NCI-H1930 (cell line): ENCODE results near the gene ARFIP2.

ENCODE experiments used
- DNase-seq, 2 experiments: peaks; one replicate each; lab custom pipeline; 2025; lab: John Stamatoyannopoulos, UW

Gene ARFIP2

GRCh38 chr11:6481924-6482275 lies 769 bp upstream of the ARFIP2 start:
- DNase-seq, result no peak

- no peak for DNase-seq
These were observed 724 bp downstream of the ARFIP2 start for GRCh38 chr11:6480299-6480914.

- no peak for DNase-seq
These were observed 4.6 kb downstream of the ARFIP2 start for GRCh38 chr11:6476571-6476970.

- DNase-seq, result no peak
These were observed 5.2 kb downstream of the ARFIP2 start for GRCh38 chr11:6475936-6476335.

DNA sequence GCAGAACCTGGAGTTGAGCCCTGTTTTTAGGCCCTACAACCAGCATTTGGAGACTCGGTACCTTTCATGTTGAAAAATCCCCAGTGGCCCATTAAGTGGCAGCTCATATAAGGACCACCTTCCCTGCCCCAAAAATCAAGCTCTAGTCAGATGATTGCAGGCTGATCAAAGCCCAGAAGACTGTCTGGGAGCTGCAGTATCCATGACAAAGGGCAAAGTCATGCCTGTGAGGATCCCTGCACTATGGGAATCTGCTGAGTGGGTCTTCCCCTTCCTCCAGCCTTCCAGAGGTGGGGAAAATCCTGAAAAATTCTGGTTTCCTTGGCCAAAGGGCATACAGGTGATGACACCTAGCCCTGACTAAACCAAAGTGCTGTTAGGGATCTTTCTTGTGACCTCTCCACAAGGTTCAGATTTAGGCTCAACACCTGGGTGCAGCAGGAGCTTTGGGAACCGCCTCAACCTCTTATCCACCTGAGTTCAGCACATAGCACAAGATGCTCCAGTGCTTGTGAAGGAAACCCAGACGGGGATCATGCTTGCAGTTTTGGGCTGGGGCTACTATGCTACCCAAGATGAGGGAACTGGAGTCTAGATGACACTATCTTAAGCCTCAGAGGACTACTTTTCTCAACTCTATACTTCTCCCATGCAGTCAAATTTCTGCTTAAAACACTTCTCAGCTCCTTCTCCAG lies 6.2 kb downstream of the ARFIP2 start:
- DNase-seq, result no peak

DNA sequence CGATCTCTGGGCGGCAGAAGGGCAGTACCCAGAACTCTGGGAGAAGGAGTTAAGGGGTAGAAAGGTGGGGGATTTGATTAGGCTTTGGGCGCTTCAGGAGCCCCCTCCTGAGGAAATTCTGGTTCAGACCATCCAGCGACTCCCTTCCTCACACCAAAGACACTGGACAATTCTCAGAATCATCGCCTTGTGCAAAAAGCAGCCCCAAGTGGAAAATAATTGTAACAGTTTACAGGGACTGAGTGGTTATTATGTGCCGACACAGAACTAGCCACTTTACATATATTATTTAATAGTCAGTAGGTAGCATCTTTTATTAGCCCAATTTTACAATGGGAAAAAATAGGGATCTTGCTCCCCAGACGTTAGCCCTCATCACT lies 6.7 kb downstream of the ARFIP2 start:
- no peak for DNase-seq

- peak; percentile 86 to 90 for DNase-seq
These were observed 7.4 kb downstream of the ARFIP2 start, which contains the start of gene TRIM3 for GRCh38 chr11:6473451-6474412. TSS of gene TRIM3 (minus strand) at chr11:6473941. CDS start at chr11:6465695, 8,246 bp downstream.

DNA sequence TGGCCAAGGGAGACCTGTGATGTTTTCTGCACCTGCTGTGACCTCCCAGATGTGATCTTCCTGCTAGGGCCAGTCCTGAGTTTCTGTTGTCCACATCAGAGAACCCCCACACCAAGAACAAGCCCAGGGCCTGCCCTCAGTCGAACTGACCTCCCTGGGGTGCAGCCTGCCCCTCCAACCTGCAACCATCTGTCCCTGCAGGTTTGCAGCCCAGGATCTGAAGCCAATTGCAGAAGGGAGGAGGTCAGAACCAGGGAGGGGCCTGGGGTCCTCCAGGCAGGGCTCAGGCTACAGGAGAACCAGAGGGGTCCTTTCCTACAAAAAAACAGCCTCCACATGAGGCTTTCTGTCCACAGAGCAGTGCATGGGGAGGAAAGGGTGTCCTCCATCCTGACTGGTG lies 8.2 kb downstream of the ARFIP2 start:
- no peak for DNase-seq

- DNase-seq, result no peak
These were observed 11.5 kb downstream of the ARFIP2 start for GRCh38 chr11:6469599-6469998.

DNA sequence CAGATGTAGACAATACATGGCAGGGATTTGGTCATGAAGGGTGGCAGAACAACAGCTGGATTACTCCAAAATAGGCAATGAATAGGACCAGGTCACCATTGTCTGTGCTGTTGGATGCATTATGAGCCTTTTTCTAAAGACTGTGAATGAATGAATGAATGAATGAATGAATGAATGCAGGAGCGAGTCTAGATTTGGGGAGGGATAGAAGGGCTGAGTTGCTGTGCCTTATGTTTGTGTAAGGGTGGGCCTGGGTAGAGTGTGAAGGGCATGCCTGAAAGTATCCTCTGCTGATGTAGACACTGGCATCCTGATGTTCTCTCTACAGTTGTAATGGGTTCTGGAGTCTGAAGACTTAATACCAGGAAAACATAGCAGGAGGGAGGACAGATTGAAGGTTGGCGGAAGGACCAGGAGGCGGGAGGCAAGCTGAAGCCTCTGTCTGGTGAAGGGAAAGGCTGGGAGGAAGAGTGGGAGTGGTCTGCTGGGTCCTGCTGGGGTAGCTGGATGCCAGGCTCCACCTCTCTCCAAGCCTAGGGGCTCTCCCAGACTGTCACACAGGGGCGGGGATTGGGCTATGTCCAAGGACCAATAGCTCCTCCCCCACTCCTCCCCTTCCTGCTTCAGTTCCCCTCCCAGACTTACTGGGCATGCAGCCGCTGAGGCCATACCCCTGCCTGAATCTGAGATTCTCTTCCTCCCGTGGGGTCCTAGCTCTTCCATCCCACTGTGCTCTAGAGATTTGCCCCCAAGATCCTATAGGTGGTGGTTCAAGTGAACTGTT lies 12.2 kb downstream of the ARFIP2 start:
- DNase-seq, result no peak

DNA sequence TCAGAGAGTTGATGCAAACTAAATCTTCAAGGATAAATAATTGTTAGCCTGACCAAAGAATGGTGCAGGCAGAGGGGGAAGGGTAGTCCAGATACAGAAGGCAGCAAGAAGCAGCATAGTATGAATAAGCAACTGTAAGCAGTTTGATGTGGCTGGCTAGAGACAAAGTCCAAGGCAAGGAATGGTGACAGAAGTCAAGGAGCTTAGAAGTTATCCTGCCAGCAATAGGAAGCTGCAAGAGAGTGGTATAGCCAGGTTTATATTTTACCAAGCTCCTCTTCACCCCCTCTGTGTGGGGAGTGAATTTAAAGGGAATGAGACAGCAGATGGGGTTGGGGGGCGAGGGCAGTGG lies 22.1 kb downstream of the ARFIP2 start:
- no peak for DNase-seq

DNA sequence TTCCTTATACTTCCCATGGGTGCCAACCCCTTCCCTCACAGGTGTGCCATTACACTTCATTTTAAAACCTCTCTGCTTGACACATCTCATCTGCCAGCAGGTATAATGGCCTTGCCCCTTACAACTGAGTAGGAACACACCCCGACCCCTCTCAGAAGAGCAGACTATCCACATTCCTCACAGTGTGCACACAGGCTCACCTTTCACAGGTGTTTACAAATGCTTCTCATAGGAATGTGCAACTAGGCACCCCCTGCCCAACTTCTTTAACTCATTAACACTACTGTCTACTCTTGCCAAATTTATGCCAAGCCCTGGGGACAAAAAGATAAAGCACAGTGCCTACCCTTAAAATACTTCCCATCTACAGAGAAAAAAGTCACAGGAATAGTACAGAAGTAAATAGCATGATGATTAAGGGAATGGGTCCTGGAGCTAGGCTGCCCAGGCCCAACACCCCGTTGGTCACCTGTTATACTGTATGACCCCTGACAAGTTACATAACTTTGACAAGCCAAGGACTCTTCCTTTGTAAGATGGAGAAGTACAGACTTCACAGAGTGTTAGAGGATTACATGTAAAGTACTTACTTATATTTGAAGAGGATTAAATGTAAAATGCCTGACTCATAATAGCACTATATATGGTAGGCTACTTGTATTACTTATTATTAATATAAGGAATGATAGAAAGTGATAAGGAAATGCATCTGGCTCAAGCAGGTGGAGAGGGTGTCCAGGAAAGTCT lies 22.6 kb downstream of the ARFIP2 start:
- DNase-seq, result no peak

DNA sequence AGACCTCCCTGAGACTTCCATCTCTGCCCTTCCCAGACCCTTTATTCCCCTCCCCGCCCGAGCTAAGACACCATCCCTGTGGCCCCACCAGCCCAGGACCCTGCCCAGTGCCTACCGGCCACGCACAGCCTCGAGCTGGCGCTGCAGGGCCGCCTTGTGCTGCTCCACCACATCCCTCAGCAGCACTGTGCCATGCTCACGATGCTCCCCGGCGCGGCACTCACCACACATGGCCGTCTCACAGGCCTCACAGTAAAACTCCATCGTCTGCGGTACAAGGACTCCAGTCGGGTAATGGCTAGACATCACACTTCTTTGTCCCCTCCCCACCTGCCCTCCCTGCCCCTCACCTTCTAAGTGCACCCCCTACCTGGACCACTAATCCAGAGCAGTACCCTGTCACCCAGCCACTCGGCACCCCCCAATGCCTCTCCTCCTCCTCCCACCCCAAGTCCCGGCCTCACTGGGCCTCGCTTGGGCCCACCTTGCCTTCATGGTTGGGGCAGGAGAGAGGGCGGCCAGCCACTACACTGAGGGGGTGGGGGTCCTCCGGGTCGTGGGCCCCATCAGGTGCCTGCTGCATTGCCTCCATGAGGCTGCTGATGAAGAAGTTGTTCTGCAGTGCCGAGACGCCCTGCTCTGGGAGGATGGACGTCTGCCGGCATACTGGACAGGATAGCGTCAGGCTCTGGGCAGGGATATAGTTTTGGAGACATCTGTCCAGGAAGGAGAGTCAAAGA lies 23.4 kb downstream of the ARFIP2 start:
- no peak for DNase-seq

DNA sequence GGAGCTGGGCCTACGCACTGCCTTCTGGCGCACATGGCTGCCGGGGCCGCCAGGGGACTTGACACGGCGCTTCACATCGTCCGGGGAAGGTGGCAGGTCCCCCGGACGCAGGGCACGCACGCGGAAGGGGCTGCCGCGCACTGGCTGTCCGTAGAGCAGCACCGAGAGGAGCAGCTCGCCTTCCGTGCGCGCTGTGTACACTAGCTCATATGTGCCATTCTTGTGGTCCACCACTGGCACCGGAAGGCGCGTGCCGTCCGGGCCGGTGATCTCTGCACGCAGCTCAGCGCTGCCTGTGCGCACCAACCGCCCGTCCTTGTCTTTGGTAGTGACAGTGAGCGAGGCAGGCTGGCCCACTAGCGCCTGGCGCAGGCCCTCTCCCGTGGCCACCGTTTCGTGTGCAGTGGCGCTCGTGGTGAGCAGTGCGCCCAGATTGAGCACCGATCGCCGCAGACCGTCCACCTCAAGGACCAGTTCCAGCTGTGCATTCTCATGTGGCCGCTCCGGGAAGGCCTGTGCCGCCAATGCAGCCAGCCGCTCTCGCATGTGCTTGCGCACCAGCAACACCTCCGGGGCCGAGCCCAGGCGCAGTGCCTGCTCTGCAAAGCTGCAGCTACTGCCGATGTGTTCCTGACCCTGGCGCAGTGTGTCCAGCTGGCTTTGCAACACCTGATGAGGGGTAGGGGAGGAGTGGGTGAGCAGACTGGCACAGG lies 24.6 kb downstream of the ARFIP2 start:
- no peak for DNase-seq

DNA sequence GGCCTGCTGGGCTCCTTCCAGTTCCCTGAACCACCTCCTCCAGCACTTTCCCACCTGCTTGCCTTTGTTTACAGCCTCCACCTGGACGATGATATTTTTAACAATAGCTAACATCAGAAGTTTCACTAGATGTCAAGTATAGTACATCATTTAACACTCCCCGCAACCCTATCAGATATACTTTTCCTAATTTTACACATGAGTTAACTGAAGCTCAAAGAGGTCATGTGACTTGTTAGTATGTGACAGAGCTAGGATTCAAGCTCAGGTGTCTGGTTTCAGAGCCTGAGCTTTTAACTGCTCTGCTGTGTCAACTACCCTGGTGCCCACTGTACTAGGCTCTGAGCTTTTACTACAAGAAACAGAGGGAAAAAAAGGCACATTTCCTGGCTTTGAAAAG lies 26.1 kb downstream of the ARFIP2 start:
- no peak for DNase-seq

DNA sequence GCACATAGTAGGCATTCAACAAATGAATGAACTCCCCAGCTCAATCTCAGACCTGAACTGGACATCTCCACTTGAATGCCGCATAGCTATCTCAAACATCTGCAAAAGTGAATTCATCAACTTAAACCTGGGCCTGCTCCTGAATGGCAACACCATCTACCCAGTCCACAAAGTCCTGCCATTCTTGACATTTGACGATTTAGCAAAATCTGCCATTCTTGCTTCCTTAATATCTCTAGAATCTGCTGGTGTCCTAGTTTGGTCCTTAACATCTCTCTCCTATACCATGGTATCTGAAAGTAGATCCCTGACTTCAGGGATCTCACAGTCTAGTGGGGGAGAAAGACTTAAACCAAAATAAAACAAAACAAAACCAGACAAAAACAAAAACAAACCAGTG lies 28.0 kb downstream of the ARFIP2 start:
- no peak for DNase-seq

- no peak for DNase-seq
These were observed 28.9 kb downstream of the ARFIP2 start for GRCh38 chr11:6452219-6452618.

DNA sequence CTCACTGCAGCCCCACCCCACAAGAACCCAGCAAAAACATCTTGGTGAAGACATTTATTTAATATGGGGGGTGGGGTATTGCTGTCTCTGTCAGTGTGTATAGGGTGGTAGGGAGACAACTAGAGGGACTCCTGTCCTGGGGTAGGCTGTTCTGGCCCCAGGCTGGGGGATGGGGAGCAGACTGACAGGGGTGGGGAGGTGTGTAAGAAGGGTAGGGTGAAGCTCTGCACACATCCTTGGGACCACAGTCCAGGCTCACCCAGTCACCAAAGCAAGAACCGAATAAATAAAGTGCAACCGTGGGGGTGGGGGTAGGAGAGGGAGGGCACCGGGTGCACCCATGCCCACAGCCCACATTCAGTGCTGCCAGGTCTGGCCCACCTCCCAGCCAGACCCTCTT lies 32.6 kb downstream of the ARFIP2 start:
- no peak for DNase-seq

DNA sequence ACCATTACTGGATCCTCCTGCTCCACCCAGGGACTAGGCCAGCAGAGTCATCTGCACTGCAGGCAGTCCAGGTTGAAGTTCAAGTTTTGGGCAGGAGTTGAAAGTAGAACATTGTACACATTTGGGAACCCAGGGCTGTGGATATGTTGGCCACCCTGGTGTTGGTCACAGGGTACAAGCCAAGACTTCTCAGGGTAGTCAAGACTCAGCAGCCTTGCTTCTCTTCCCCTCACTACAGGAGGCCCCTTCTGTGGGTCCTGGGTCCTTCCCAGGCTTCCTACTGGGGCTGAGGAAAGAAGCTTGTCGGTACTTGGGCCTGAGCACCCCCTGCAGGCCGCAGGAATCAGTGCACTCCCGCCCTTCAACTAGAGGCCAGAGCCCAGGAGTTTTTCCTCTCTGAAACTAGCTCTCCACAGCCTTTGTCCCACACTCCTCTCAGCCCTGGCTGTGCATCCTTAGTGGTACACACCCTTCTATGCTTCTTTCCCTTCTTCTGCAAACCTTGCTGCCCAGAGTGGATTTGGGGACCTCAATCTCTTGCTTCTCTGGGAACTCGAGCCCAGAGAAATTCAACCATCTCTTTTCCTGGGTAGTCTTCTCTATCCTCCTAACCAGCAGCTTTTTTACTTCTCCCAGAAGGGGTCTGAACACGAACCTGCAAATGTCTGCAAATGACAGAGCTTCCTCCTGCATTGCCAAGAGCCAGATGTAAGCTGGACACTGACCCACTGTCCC lies 37.7 kb downstream of the ARFIP2 start:
- DNase-seq, result peak in 1 of 2 experiments; percentile 9
